ENCODE data around the gene ADGRG6. TPM values are rescaled to one million over a fixed set of nuclear protein-coding genes. Genes with fewer than 3 reads are reported as not detected.

The ADGRG6 gene
- total and polyA plus RNA-seq, 9 of the 15 experiments (the other 6 are each of a cell fraction or from before 2014, with no cell fraction given), result under 0.01 to 0.11 (median 0.05) TPM; not detected in 5

GRCh38 chr6:142398353-142398752 lies 96.5 kb downstream of the ADGRG6 start:
- Histone ChIP-seq H3K9me1 (ENCODE audit: control insufficient read depth, insufficient read depth, low read length) (no peaks in the 10 kb centered on the region), H3K9me3 (replicated peaks; ENCODE audit: control insufficient read depth, insufficient read depth, low read depth, low read length) (no peaks in the 10 kb centered on the region), H4K20me1 (replicated peaks; ENCODE audit: control insufficient read depth, insufficient read depth, low read length) (no peaks in the 10 kb centered on the region), H3K36me3 (ENCODE audit: control insufficient read depth, insufficient read depth, low read length) (no peaks in the 10 kb centered on the region), H3K4me3 (no peak overlapping the region), H3K9ac (ENCODE audit: insufficient read depth in 1 of 2, low read depth in 2 of 2, low read length in 2 of 2) (no peak overlapping the region), H2AFZ (ENCODE audit: low read depth, low read length) (no peak overlapping the region), H3K4me1 (replicated peaks in 1 of 2; ENCODE audit: control insufficient read depth in 2 of 2, insufficient read depth in 2 of 2, low read length in 2 of 2) (peaks cover 0 to 6% of the 10 kb centered on the region in 2 experiments; a peak in 2 of 5 replicates), H3K79me2 (ENCODE audit: control insufficient read depth, insufficient read depth, low read length) (no peaks in the 10 kb centered on the region), H3K27ac (ENCODE audit: extremely low read depth, low read depth, low read length) (no peak overlapping the region), H3K4me2 (ENCODE audit: insufficient read depth, low read length) (no peak overlapping the region), H3K27me3 (ENCODE audit: control insufficient read depth in 2 of 2, insufficient read depth in 2 of 2, low read length in 2 of 2) (no peaks in the 10 kb centered on the region)
- no peak for TF ChIP-seq CREBBP (IDR thresholded peaks at IDR 0.05; ENCODE audit: low read depth, low read length)
- TF ChIP-seq FOXA3 (CRISPR knock-in tag; conservative IDR thresholded peaks at IDR 0.05 in 1 of 2, IDR thresholded peaks at IDR 0.05 in 1 of 2), result no peak
- TF ChIP-seq TAF1 (IDR thresholded peaks at IDR 0.05; ENCODE audit: control insufficient read depth, extremely low read depth, insufficient read depth, low read length, severe bottlenecking), result no peak
- no peak for TF ChIP-seq NEUROD1 (IDR thresholded peaks at IDR 0.05; ENCODE audit: borderline replicate concordance, low read depth, low read length, partially characterized antibody)
- in situ Hi-C loops (cut with MboI) (no loop called here), intact Hi-C loops (cut with micrococcal nuclease) (no loop called here)
- ATAC-seq (no peak), DNase-seq (ENCODE audit: extremely low read depth in 1 of 4, low spot score in 3 of 4) (no peak), FAIRE-seq (no peak)
- WGBS (ENCODE audit: insufficient coverage, low coverage, missing lambda C conversion rate), result 0% methylated on average over 4 of the region's 4 CpGs
- ChIA-PET CTCF (ENCODE audit: low intra/inter-chr PET ratio) (no interaction called here), POLR2A (no interaction called here)
- no TSS peak for BruUV-seq (replicated peaks)

- Histone ChIP-seq H3K4me3 (no peak overlapping the region), H3K27ac (ENCODE audit: extremely low read depth, low read depth, low read length) (no peak overlapping the region), H3K4me2 (ENCODE audit: insufficient read depth, low read length) (no peak overlapping the region), H3K9ac (ENCODE audit: insufficient read depth in 1 of 2, low read depth in 2 of 2, low read length in 2 of 2) (no peak overlapping the region), H3K9me1 (ENCODE audit: control insufficient read depth, insufficient read depth, low read length) (no peaks in the 10 kb centered on the region), H3K9me3 (replicated peaks; ENCODE audit: control insufficient read depth, insufficient read depth, low read depth, low read length) (no peaks in the 10 kb centered on the region), H3K36me3 (ENCODE audit: control insufficient read depth, insufficient read depth, low read length) (no peaks in the 10 kb centered on the region), H2AFZ (ENCODE audit: low read depth, low read length) (no peak overlapping the region), H3K27me3 (ENCODE audit: control insufficient read depth in 2 of 2, insufficient read depth in 2 of 2, low read length in 2 of 2) (no peaks in the 10 kb centered on the region), H4K20me1 (replicated peaks; ENCODE audit: control insufficient read depth, insufficient read depth, low read length) (no peaks in the 10 kb centered on the region), H3K79me2 (ENCODE audit: control insufficient read depth, insufficient read depth, low read length) (no peaks in the 10 kb centered on the region), H3K4me1 (replicated peaks in 1 of 2; ENCODE audit: control insufficient read depth in 2 of 2, insufficient read depth in 2 of 2, low read length in 2 of 2) (peaks cover 0 to 6% of the 10 kb centered on the region in 2 experiments; a peak in 2 of 5 replicates)
- ChIA-PET POLR2A (no interaction called here), CTCF (ENCODE audit: low intra/inter-chr PET ratio) (no interaction called here)
- BruUV-seq (replicated peaks), result no TSS peak
- intact Hi-C loops (cut with micrococcal nuclease) (no loop called here), in situ Hi-C loops (cut with MboI) (no loop called here)
- WGBS (ENCODE audit: insufficient coverage, low coverage, missing lambda C conversion rate), result 7% methylated on average over 2 of the region's 2 CpGs
- FAIRE-seq (peak; percentile 23), ATAC-seq (no peak), DNase-seq (ENCODE audit: extremely low read depth in 1 of 4, low spot score in 3 of 4) (no peak)
- no peak for TF ChIP-seq ZNF408 (CRISPR knock-in tag; IDR thresholded peaks at IDR 0.05; ENCODE audit: low read depth)
- TF ChIP-seq DIDO1 (tag; IDR thresholded peaks at IDR 0.05; ENCODE audit: low read depth), result no peak
- no peak for TF ChIP-seq WHSC1 (IDR thresholded peaks at IDR 0.05; ENCODE audit: low read length)
- no peak for TF ChIP-seq IRF2 (CRISPR knock-in tag; IDR thresholded peaks at IDR 0.05)
- no peak for TF ChIP-seq ADNP (tag; IDR thresholded peaks at IDR 0.05)
- TF ChIP-seq HNRNPK (IDR thresholded peaks at IDR 0.05; ENCODE audit: low read depth, low read length, poor library complexity, severe bottlenecking), result no peak
- no peak for TF ChIP-seq UBTF (IDR thresholded peaks at IDR 0.05; ENCODE audit: borderline replicate concordance in 1 of 2, low read depth in 2 of 2, low read length in 2 of 2)
- TF ChIP-seq RFX7 (CRISPR knock-in tag; IDR thresholded peaks at IDR 0.05), result no peak
- TF ChIP-seq TAL1 (IDR thresholded peaks at IDR 0.05), result no peak
- no peak for TF ChIP-seq PPARD (CRISPR knock-in tag; IDR thresholded peaks at IDR 0.05)
- TF ChIP-seq NCOA4 (IDR thresholded peaks at IDR 0.05; ENCODE audit: partially characterized antibody), result no peak
Observed at GRCh38 chr6:142399739-142400138, 97.9 kb downstream of the ADGRG6 start.
